Activated CD8-positive, alpha-beta memory T cell treated with anti-CD3 and anti-CD28 coated beads, Interleukin-2, amount 50 U/mL, for 1 hour (primary cell): ENCODE results near the gene TNFRSF21.
"Not testable (repeated sequence)": the region's sequence is repeated elsewhere in the genome, so short reads cannot be mapped to it uniquely, and the experiment has no call there.

ENCODE experiments used
- DNase-seq: peaks from one replicate; pipeline ENCODE4 v3.0.0-alpha.2; 2020; ENCODE audit errors: extremely low read depth

TNFRSF21 gene

GRCh38 chr6:47288267-47289090 lies 21.2 kb downstream of the TNFRSF21 start:
- DNase-seq = no peak

- DNase-seq = no peak
Measured at GRCh38 chr6:47286301-47286700, 23.4 kb downstream of the TNFRSF21 start.

- no peak for DNase-seq
Measured at GRCh38 chr6:47283993-47284392, 25.7 kb downstream of the TNFRSF21 start.

- DNase-seq = no peak
Measured at GRCh38 chr6:47278545-47278944, 31.2 kb downstream of the TNFRSF21 start.

GRCh38 chr6:47277702-47278101 lies 32.0 kb downstream of the TNFRSF21 start:
- no peak for DNase-seq

- DNase-seq = no peak
Measured at GRCh38 chr6:47276377-47276776, 33.3 kb downstream of the TNFRSF21 start.

GRCh38 chr6:47275640-47276039 lies 34.1 kb downstream of the TNFRSF21 start:
- no peak for DNase-seq

- DNase-seq = not testable (repeated sequence)
Measured at GRCh38 chr6:47275132-47275531, 34.6 kb downstream of the TNFRSF21 start.

GRCh38 chr6:47268572-47269187 lies 41.0 kb downstream of the TNFRSF21 start:
- DNase-seq = no peak

GRCh38 chr6:47267301-47267700 lies 42.4 kb downstream of the TNFRSF21 start:
- DNase-seq = no peak

- DNase-seq = no peak
Measured at GRCh38 chr6:47265971-47266370, 43.7 kb downstream of the TNFRSF21 start.

- no peak for DNase-seq
Measured at GRCh38 chr6:47264775-47265184, 44.9 kb downstream of the TNFRSF21 start.

- DNase-seq = no peak
Measured at GRCh38 chr6:47263268-47263667, 46.4 kb downstream of the TNFRSF21 start.

- no peak for DNase-seq
Measured at GRCh38 chr6:47262231-47262630, 47.5 kb downstream of the TNFRSF21 start.

- no peak for DNase-seq
Measured at GRCh38 chr6:47261191-47261590, 48.5 kb downstream of the TNFRSF21 start.

GRCh38 chr6:47260021-47260420 lies 49.7 kb downstream of the TNFRSF21 start:
- DNase-seq = no peak

GRCh38 chr6:47258724-47259347 lies 50.9 kb downstream of the TNFRSF21 start:
- no peak for DNase-seq

GRCh38 chr6:47256981-47257730 lies 52.5 kb downstream of the TNFRSF21 start:
- DNase-seq = no peak

GRCh38 chr6:47256361-47256760 lies 53.3 kb downstream of the TNFRSF21 start:
- no peak for DNase-seq

- no peak for DNase-seq
Measured at GRCh38 chr6:47254906-47255305, 54.8 kb downstream of the TNFRSF21 start.

- DNase-seq = no peak
Measured at GRCh38 chr6:47254051-47254450, 55.7 kb downstream of the TNFRSF21 start.

GRCh38 chr6:47253136-47253535 lies 56.6 kb downstream of the TNFRSF21 start:
- DNase-seq = no peak
